Stimulated activated CD4-positive, alpha-beta T cell treated with anti-CD3 and anti-CD28 coated beads, Interleukin-15, amount 100 ng/mL, for 1 hour (primary cell): ENCODE results near the gene WAPL.
"Not testable (repeated sequence)": the region's sequence is repeated elsewhere in the genome, so short reads cannot be mapped to it uniquely, and the experiment has no call there.

ENCODE experiments used
- DNase-seq, 2 donors: peaks; one replicate each; pipeline ENCODE4 v3.0.0-alpha.2; 2020; ENCODE audit warnings: low read depth in 1 of 2, low spot score in 1 of 2

WAPL gene, protein sequence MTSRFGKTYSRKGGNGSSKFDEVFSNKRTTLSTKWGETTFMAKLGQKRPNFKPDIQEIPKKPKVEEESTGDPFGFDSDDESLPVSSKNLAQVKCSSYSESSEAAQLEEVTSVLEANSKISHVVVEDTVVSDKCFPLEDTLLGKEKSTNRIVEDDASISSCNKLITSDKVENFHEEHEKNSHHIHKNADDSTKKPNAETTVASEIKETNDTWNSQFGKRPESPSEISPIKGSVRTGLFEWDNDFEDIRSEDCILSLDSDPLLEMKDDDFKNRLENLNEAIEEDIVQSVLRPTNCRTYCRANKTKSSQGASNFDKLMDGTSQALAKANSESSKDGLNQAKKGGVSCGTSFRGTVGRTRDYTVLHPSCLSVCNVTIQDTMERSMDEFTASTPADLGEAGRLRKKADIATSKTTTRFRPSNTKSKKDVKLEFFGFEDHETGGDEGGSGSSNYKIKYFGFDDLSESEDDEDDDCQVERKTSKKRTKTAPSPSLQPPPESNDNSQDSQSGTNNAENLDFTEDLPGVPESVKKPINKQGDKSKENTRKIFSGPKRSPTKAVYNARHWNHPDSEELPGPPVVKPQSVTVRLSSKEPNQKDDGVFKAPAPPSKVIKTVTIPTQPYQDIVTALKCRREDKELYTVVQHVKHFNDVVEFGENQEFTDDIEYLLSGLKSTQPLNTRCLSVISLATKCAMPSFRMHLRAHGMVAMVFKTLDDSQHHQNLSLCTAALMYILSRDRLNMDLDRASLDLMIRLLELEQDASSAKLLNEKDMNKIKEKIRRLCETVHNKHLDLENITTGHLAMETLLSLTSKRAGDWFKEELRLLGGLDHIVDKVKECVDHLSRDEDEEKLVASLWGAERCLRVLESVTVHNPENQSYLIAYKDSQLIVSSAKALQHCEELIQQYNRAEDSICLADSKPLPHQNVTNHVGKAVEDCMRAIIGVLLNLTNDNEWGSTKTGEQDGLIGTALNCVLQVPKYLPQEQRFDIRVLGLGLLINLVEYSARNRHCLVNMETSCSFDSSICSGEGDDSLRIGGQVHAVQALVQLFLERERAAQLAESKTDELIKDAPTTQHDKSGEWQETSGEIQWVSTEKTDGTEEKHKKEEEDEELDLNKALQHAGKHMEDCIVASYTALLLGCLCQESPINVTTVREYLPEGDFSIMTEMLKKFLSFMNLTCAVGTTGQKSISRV (N-terminal part only)

GRCh38 chr10:86521678-86522509 lies at the start of gene WAPL:
Gene WAPL, minus strand, starts transcription at chr10:86521792. Its CDS starts 3,723 bp downstream, at chr10:86518069.
- peak; percentile 88 to 91 for DNase-seq

GRCh38 chr10:86569335-86569734 lies 47.7 kb upstream of the WAPL start:
- no peak for DNase-seq

DNA sequence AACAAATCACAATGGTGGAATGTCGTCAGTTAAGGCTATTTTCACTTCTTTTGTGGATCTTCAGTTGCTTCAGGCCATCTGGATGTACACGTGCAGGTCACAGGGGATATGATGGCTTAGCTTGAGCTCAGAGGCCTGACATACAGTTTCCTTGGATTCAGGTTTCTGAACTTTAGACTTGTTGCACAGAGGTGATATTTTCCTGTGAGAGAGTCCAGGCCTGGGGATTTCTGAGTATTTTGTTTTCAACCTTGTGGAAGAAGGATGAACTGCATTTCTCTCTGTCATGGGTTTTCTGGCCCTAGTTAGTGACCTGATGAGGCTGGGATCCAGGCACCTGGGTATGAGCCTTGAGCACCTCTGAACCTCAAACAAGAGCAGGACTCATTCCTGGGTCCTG lies 44.9 kb upstream of the WAPL start:
- DNase-seq: not testable (repeated sequence)

- not testable (repeated sequence) for DNase-seq
Measured at GRCh38 chr10:86563338-86563737, 41.7 kb upstream of the WAPL start.

GRCh38 chr10:86558695-86559094 lies 37.1 kb upstream of the WAPL start:
- DNase-seq: not testable (repeated sequence)

GRCh38 chr10:86556933-86557649 lies 35.5 kb upstream of the WAPL start:
- DNase-seq: no peak

- DNase-seq: no peak
Measured at GRCh38 chr10:86556532-86556931, 34.9 kb upstream of the WAPL start.

DNA sequence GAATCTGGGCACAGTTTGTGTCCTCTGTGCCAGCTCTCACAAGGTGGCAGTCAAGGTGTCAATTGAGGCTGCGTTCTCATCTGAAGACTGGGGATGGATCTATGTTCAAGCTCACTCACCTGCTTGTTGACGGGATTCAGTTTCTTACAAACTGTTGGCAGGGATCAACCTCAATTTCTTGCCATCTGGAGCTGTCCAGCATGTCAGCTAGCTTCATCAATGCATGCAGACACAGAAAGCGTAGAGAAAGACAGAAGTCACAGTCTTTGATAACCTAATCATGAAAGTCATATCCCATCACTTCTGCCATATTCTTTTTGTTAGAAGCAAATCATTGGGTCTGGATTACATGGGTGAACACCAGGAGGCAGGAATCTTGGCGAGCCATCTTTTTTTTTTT lies 32.0 kb upstream of the WAPL start:
- no peak for DNase-seq

DNA sequence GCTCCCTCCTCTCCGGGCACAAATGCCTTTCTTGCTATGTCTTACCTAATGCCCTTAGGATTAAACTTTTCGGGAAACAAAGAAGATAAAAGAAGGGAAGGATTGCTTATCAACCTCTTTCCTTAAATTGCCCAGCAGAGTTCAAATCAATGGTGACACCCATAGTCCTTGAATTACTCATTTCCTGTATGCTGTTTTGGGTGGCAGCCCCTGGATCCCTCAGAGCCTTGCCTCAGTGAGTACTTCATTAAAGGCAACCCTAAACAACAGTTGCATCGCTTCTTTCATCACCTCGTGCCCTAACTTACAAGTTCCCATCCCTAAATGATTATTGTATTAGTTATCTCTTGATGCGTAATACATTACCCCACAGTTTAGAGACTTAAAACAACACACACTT lies 31.6 kb upstream of the WAPL start:
- DNase-seq: no peak

DNA sequence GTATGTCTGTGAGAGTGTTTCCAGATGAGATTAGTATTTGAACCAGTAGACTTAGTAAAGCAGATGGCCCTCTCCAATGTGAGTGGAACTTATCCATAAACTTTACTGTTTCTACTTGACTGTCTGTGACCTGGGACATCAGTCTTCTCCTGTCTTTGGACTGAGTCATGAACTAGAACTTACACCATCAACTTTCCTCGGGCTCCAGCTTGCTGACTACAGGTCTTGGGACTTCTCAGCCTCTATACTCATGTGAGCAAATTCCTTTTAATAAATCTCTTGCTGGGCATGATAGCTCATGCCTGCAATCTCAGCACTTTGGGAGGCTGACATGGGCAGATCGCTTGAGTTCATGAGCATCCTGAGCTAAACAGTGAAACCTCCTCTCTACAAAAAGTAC lies 25.7 kb upstream of the WAPL start:
- DNase-seq: no peak

DNA sequence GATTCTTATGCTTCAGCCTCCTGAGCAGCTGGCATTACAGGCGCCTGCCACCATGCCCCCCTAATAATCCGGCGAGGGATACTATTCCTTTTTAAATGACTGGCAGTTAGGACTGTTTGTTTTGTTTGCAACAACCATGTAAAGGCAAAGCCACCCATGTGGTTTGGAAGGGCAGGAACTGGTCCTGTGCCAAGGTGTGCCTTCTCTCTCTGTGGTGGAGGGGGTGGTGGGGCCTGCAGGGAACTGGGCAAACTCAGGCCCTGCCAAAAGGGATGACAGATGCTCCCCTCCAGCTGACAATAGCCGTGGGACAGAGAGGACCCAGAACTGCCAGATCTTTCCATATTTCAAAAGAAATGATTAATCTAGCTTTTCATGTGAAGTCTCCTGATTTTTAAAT lies 23.5 kb upstream of the WAPL start:
- no peak for DNase-seq

DNA sequence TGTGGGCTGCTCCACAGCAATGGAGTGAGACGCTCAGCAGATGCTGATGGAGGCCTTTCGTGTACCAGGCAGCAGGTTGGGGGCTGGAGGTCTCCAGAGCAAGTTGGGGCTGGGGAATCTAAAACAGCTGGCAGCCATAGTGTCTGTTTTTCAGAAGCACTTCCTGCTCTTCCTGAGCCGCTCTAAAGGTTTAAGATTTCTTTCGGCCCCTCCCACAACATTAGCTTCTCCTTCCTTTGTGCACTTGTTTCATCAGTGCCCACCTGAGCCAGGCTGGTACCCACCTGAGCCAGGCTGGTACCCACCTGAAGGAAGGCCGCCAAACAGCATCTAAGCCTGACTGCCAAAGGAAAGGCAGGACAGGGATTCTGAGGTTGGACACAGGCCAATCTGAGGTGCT lies 18.4 kb upstream of the WAPL start:
- DNase-seq: no peak

- no peak for DNase-seq
Measured at GRCh38 chr10:86538547-86538946, 17.0 kb upstream of the WAPL start.

GRCh38 chr10:86538040-86538439 lies 16.4 kb upstream of the WAPL start:
- DNase-seq: not testable (repeated sequence)

- peak; percentile 16 to 26 for DNase-seq
Measured at GRCh38 chr10:86536294-86536861, 14.8 kb upstream of the WAPL start.

DNA sequence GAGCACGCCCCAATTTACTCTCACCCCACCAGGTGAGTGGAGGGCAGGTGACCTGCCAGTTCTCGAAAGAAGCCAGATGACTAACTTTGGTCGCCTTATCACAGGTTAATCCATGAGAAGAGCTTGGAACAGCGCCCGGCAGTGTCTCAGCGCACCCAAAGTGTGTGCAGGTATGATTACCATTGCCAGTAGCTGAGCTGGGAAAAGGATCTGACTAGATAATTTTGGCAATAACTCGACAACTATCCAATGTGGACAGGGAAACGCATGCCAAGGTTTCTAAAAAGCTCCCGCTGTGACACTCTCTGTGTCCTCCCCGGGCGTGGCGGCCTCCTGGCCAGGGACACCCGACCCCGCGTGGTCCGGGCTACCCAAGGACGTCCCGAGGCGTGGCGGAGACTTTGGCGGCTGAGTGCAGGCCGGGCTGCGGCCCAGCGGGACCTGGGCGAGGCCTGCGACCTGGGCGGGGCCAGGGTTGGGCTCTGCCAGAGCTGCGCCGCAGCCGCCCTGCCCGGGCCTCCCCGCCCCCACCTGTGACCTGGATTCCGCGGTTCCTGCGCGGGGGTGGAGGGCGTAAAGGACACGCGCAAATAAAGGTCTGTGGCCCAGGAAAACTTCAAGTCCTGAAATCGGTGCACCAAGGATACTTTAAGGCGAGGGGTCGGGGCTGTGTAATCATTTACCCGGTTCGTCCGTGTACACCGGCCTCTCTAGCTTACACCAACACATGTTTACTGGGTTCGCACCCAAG lies 13.7 kb upstream of the WAPL start:
- DNase-seq: no peak

DNA sequence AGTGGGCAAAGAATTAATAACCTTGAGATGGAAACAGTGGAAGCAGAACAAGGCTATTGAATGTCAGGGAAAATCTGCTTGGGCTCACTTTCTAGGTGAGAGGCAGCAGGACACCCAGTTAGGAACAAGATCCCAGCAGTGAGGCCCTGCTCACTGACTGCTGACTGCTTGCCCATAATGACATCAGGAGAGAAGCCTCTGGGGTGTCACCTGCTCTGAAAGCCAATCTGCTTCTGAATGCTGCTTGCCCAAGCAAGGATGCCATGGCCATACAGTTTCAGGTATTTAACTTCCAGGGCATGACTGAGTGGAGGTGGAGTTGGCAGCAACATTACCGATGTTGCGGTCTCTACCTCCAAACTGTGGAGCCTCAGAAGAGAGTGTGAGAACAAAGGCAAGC lies 11.7 kb upstream of the WAPL start:
- no peak for DNase-seq

- not testable (repeated sequence) for DNase-seq
Measured at GRCh38 chr10:86528736-86529135, 7.1 kb upstream of the WAPL start.

DNA sequence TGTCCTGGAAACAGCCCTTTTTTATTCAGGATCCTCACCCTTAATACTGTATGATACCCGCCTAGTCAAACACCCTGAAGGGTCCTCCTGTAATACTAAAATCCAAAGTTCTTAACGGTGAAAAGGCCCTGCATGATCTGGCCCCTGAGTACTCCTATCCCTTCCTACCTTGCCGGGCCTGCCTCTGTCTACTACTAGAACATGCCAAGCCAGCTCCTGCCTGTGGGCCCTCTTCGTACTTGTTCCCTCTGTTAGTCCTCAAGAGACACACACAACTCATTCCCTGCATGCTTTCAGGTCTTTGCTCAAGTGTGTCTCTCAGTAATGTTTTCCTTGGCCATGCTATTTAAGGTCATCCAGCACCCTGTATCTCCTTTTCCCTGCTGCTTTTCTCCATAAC lies 5.0 kb upstream of the WAPL start:
- no peak for DNase-seq
